Astrocyte (in vitro differentiated cells and primary cell): ENCODE results near the gene CHCHD6.

Experiments
- CTCF ChIP-seq: IDR thresholded peaks from 2 replicates; pipeline ENCODE4 v1.5.1; 2011; ENCODE audit warnings: low read depth, mild to moderate bottlenecking, inconsistent platforms, low read length, moderate library complexity; ENCODE audit not compliant: insufficient read depth
- EZH2 ChIP-seq: IDR thresholded peaks from 2 replicates; pipeline ENCODE4 v1.6.1; 2012; ENCODE audit warnings: mild to moderate bottlenecking, low read length, inconsistent platforms; ENCODE audit not compliant: insufficient read depth

- TF ChIP-seq EZH2 (no peak), CTCF (no peak)
Measured at GRCh38 chr3:126734106-126734723, 30.2 kb downstream of the CHCHD6 start.
